Measurements from ENCODE around the gene TECPR2.

TECPR2 gene

DNA sequence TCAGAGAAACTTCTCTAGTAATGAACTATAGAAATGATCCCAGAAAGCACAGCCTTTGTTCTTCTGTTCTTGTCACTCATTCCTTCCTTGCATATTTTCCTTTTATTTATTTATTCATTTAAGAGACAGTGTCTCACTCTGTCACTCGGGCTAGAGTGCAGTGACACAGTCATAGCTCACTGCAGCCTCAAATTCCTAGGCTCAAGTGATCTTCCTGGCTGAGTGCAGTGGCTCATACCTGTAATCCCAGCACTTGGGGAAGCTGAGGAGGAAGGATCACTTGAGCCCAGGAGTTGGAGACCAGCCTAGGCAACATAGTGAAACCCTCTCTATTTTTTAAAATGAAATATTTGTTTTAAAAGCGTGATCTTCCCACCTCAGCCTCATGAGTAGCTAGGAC is 11.5 kb downstream of the TECPR2 start:
- DNase-seq (ENCODE audit: low spot score) = no peak

DNA sequence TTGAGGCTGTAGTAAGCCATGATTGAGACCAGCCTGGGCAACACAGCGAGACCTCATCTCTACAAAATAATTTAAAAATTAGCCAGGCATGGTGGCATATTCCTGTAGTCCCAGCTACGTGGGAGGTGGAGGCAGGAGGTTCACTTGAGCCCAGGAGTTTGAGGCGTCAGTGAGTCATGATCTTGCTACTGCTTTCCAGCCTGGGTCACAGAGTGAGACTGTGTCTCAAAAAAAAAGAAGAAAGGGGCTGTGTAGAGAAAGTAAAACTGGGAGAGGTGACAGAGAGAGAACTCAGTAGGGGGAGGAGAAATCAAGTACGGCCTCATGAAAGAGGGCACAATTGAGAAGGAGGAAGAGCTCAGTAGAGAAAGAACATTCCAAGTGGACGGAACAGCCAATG is 12.4 kb downstream of the TECPR2 start:
- no peak for DNase-seq (ENCODE audit: low spot score)

DNA sequence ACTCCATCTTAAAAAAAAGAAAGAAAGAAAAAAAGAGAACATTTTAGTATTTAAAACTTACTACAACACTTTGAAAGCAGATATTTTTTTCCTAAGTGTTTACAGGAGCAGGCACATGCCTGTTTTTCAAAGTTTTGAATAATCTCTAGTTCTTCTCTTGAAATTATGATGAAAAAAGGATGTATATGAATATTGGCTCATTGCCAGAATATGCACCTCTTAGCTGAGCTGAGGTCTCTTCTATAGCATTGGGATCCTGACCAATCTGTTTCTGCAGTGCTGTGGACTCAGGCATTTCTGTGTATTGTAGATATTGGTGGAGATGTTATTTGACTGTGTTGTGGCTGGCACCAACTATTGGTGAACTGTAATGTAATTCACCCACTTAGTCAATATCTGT is 15.0 kb downstream of the TECPR2 start:
- no peak for DNase-seq (ENCODE audit: low spot score)

DNA sequence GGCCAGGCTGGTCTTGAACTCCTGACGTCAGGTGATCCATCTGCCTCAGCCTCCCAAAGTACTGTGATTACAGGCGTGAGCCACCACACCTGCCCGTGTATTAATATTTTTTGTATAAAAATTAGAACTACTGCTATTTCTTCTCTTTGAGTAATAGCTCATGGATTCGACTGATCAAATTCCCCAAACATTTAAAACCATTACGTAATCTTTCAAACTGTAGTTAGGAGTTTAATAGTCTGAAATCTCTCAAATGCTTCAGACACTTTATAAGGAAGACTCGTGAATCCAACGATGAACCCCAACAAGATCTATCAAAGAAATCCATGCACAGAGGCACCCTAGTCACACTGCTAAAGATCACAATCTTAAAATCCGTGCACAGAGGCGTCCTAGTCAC is 16.1 kb downstream of the TECPR2 start:
- no peak for DNase-seq (ENCODE audit: low spot score)

DNA sequence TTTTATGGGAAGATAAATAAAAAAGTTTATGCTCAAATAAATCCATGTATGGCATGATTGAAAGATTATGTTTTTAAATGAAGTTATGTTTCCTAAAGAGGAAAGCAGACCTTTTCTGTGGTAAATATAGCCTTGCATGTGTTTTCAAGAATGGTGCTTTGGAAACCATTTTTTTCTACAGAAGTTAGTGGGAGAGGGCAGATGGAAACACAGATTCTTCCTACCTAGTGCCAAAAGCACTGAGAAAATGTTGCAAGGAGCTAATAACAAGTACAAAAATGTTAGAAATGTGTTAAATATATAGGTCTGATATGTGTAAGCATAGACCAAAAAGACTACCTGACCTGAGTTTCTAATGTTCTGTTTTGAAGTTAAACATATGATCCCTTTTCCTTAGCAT is 24.3 kb downstream of the TECPR2 start:
- no peak for DNase-seq (ENCODE audit: low spot score)

DNA sequence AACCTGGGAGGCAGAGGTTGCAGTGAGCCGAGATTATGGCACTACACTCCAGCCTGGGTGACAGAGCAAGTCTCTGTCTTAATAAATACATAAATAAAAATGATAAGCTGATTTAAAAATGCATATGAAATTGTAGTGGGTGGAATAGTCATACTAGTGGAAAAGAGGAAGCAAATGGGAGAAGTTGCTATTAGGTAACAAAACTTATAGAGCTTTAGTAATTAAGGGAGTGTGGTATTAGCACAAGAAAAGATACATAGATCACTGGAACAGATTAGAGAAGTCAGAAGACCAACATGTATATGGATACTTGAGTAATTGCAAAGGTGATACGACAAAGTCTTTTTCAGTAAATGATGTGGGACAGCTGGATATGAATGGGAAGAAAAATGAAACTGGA is 26.5 kb downstream of the TECPR2 start:
- no peak for DNase-seq (ENCODE audit: low spot score)

DNA sequence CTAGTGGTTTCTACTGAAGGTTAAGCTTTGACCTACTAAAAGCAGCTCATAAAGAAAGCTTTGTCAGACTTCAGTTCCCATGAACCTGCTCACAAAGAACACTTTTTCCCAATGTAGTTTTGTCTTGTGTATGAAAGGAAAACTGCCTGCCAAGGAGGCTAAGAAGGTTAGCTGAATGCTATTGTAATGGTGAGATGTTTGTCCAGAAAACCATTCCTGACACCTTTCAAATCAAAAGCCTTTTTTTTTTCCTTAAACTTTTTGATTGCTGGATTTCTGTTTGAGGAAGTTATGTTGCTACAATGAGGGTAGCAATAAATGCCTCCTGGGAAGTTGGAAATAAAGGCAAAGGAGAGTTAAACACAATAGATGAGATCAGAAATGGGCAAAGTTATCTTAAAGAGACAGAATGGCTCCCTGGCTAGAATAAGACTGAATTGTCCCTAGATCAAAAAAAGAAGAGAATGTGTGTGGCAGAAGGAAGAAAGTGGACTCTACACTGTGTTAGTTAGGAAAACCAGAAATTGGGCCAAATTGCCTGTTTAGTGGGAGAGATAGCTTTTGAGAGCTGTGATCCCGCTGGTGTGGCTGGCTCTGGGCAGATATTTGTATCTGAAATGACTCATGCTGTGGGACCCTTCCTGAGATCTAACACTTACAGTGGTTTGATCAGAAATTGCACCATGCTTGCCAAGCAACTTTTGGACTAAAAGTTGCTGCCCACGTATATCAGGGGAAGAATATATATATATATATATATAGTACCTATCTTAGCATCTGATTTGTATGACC is 27.5 kb downstream of the TECPR2 start:
- DNase-seq (ENCODE audit: low spot score) = peak; percentile 54

DNA sequence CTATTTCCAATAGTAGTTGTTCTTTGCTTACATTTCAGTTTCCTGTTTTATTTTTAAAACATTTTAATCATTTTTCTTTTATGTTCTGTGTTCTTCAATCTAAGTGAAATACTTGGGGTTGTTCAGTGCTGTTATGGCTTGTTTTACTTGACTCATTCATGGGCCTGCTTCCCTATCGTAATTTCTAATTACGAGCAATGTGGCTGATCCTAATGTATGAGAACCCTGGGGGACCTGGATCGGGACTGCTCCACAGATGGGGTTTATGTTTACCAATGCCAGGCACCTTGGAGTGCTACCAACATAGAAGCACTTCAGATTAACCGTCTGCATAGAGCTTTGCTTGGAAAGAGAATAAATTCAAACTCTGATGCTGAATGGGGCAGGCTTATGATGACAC is 29.8 kb downstream of the TECPR2 start:
- DNase-seq (ENCODE audit: low spot score) = no peak

DNA sequence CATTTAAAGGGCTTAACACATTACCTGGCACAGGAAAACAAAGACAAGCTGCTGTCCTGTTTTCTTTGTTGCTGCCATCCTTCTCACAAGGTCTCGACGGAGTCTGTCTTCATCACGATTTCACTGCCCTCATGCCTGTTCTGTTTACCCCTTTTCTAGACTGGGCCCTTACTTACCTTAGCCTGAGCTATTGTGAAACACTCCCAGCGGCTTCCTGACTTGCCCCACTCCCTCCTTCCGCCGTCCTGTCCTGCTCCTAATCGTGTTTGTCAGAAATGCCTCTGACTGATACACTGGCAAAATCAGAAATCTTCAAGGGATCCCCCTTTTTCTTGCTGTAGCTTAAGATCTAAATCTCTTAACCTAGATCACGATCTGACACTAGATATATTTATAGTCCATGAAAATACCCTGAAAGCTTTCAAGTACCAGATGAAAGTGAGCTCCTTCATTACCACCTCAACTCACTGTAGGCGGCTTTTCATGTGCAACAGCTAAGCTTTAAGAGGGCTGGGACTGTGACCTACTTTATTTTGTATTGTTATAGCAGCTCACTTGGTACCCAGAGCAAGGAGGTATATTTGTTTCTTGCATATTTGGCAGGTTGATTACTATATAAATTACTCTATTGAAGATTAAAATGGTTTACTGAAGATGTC is 32.1 kb downstream of the TECPR2 start:
- no peak for DNase-seq (ENCODE audit: low spot score)

DNA sequence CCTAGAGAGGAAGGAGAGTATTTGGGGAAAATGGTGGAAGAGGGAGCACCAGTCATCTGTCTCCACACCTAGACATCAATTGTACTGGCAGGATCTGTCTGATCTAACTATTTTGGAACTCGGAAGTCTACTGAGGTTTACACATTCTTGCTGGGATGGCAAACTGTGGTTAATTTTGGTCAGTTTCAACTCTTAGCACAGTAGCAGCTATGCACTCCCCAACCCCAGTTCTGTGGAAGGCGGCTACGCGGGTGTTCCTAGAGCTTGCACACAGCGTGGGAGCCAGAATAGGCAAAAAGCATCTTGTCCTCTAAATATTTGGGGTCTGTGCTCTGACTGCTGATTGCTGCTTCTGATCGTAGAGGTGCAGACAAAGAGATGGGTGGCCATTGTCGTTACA is 33.8 kb downstream of the TECPR2 start:
- DNase-seq (ENCODE audit: low spot score) = no peak

DNA sequence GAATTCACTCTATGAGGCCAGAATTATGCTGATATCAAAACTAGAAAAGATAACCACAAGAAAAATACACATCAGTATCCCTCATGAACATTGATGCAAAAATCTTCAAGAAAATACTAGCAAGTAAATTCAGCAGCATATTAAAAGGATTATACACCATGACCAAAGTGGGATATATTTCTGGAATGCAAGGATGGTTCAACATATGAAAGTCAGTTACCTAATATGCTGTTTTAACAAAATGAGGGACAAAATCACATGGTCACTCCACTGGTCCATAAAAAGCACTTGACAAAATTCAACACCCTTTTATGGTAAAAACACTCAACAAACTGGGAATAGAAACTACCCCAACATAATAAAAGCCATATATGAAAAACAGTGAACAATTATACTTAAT is 40.3 kb downstream of the TECPR2 start:
- DNase-seq (ENCODE audit: low spot score) = no peak

DNA sequence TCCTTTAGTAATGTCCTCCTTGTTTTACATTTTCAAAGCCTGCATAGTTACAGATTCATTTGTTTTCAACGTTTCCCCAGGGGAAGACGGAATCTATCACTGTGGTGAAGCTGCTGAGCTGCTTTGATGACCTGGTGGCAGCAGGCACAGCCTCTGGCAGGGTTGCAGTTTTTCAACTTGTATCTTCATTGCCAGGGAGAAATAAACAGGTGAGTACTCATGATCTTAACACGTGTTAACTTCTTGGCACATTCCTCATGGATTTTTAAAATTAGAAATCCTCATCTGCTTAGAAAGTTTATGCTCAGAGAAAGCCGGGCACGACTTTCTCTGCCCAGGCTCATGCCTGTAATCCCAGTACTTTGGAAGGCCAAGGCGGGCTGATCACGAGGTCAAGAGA is 44.5 kb downstream of the TECPR2 start:
- DNase-seq (ENCODE audit: low spot score) = no peak

DNA sequence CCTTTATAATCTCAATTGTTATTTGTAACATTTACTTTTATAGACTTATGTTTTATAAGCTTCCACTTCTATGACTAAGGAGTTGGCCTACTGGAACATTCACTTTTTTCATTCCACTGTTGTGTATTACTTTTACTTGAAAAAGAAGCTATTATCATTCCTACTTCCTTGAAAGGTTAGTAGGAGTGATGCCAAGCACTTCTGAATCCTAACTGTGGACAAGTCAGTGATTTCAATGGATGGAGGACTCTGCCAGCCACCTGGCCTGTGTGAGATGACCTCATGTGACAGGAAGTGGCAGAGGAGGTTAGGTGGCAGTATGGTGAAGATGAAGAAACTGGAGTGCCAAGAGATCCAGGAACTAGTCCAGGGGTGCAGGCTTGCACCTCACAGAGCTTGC is 46.0 kb downstream of the TECPR2 start:
- DNase-seq (ENCODE audit: low spot score) = no peak

DNA sequence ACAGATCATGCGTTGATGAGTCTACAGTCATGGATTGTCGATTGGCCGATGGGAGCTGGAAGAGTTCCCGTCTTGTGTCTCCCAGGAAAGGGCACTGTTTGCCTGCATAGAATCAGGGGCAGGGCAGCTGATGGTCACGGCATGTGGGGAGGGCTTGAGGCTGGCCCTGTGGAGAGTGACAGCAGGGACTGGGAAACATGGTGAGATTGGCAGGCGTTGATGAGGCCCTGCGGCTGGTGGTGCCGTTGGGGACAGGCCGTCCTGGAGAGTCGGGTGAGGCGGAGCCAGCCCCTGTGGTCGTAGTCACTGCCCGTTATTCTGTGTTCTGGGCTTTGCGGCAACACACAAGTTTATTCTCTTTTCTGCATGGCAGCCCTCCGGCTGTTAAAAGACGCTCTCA is 52.9 kb downstream of the TECPR2 start:
- no peak for DNase-seq (ENCODE audit: low spot score)

DNA sequence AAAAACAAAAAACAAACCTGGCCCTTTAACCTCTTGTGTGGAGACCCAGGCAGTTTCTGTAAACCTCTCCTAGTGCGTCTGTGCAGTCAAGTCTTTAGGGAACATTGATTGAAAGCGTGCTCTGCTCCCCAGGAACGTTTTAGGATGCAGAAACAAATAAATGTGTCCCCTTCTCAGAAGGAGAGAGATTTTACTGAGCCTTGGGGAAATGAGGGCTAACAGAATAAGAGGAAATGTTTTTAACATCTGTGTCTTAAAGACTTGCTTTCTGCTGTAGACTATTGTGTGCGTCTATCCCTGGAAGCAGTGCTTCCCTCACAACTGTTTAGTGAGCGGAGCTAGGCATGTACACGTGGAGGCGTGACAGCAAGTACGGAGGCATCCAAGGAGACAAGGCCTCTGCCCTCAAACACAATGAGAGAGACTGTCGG is 54.3 kb downstream of the TECPR2 start:
- no peak for DNase-seq (ENCODE audit: low spot score)

DNA sequence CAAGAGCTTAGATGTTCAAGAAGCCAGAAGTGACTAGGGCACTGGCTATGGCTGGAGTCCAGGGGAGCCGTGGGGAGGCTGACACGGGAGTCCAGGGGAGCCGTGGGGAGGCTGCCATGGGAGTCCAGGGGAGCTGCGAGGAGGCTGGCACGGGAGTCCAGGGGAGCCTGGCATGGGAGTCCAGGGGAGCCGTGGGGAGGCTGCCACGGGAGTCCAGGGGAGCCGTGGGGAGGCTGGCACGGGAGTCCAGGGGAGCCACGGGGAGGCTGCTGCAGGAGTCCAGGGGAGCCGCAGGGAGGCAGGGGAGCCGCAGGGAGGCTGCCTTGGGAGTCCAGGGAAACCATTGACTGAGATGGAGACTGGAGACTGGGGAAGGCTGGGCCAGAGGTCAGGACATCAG is 54.9 kb downstream of the TECPR2 start:
- DNase-seq (ENCODE audit: low spot score) = no peak

DNA sequence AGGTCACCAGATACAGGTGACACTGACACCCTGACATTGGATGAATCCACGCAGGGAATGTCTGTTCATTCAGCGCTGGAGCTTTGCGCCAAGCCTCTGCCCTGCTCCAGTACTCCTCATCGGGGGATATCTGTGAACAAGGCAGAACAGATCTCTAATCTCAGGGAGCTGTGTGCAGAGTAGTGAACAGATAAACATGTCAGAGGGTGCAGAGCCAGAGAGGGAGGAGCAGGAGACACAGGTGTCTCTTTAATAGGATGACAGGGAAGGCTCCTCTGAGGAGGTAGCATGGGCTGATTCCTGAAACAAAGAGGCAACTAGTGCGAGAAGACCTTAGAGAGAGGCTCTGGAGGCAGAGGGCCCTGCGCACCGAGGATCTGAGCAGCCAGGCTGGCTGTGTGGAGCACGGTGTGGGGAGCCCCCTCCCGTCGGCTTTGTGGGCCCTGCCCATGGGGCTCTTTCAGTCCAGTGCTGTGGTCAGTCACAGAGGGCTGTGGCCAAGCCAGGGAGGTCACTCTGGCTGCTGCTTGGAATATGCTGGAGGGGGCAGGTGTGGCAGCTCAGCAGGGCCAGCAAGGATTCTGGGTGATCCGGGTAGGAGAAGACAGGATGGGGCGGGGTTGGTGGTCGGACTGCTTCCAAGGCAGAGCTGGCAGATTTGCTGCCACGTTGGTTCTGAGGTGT is 55.6 kb downstream of the TECPR2 start:
- DNase-seq (ENCODE audit: low spot score) = no peak

DNA sequence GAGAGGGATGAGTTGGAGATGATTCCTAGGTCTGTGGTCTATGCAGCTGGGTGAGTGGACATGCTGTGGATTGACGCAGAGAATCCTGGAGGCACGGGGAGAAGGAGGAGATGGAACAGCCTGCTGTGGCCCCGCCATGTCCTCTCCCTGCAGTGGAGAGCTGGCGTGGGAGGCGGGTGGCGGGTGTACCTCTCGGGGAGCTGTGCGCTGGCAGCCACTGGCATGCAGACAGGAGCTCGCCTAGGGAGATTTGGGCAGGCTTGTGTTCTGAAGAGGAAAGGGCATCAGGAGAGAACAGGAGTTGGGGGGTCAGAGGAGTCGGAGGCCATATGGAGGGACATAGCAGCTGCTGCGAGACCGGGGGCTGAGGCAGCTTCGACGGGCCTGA is 56.1 kb downstream of the TECPR2 start:
- DNase-seq (ENCODE audit: low spot score) = no peak

DNA sequence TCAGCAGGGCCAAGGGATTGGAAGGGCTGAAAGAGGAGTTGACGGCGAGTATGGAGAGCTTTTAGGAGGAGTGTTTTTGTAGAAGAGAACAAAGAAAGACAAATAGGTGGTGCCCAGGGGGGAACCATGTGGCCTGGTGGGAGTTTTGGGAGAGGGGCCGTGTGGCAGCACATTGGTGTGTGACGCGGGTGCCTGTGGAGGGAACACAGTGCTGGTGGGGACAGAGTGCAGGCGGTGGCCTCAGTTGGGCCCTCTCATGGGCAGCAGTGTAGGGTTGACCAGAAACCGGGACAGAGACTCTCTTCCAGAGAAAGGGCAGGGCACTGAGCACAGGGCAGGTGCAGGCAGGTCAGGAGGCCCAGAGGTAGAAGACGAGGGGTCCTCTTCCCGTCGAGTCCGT is 56.5 kb downstream of the TECPR2 start:
- no peak for DNase-seq (ENCODE audit: low spot score)

DNA sequence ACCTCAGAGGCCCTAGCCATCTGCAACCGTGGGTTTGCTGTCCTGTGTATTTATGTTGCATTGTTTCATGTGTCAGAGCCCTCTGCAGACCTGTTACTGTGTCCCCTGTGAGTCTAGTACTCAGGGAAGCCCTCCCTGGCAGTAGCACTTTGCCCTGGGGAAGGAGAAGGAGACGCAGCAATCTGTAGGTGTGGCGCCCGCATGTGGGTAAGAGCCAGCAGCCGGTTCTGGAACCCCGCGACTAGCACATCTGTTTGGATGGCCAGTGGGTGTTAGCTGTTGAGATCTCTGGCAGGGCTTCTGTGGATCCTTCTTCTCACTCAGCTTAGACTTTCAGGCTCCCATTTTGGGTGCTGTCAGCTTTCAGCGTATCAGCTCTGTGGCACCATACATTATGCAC is 57.0 kb downstream of the TECPR2 start:
- DNase-seq (ENCODE audit: low spot score) = no peak

DNA sequence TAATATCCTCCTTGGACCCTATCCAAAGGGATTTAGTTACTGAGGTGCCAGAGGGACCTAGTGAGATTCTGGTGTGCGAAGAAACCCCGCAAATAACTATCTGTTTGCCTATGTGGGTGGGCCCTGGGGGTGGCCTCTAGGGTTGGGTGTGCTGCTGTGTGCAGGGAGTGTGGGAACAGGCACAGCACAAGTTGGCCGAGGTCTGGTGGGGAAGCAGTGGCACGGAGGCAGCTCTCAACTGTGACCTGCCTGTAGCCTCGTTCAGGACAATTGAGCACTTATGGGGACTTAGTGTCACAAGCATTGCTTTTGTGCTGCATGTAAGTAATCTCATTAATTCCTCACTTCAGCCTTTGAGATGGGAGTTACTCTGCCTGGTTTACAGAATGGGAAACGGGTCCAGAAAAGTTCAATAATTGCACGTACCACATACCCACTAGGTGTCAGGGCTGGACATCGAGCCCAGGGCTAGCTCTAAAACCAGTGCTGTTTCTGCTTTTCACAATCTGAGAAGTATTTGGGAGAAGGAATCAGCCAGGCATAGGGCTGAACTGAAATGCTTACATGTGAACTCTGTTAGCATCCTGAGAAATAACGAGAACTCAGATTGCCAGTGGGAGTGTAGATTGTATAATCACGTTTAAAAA is 58.8 kb downstream of the TECPR2 start:
- no peak for DNase-seq (ENCODE audit: low spot score)

DNA sequence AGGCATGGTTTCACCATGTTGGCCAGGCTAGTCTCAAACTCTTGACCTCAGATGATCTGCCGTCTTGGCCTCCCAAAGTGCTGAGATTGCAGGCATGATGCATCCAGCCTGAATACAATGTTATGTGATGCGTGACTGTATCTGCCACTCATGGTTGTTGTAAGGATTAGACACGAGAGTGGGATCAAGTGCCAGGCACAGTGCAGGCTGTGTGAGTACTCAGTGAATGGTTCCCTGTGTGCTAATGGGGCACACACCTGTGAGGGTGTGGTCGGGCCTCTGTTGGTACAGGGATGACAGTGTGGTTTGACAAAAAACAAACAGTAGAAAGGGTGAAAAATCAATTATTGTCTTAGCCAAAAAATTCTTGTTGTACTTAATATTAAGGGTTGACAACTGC is 61.8 kb downstream of the TECPR2 start:
- DNase-seq (ENCODE audit: low spot score) = no peak

DNA sequence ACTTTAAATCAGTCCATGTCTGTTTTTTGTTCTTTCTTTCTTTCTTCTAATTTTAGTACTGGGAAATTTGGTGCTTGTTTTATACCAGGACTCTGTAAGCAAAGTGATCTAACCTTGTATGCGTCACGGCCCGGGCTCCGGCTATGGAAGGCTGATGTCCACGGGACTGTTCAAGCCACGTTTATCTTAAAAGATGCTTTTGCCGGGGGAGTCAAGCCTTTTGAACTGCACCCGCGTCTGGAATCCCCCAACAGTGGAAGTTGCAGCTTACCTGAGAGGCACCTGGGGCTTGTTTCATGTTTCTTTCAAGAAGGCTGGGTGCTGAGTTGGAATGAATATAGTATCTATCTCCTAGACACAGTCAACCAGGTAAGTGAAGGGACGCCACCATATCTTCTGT is 62.2 kb downstream of the TECPR2 start:
- DNase-seq (ENCODE audit: low spot score) = no peak
